Measurements from ENCODE around the gene L2HGDH. TPM values are rescaled to one million over a fixed set of nuclear protein-coding genes. Genes with fewer than 3 reads are reported as not detected.
A peak's percentile ranks its signal among the peaks of the same experiment; 100 is the strongest.

Gene L2HGDH
- total and polyA plus RNA-seq, 2 of the 4 experiments (the other 2 are of a cell fraction): 3.1 to 3.8 TPM

DNA sequence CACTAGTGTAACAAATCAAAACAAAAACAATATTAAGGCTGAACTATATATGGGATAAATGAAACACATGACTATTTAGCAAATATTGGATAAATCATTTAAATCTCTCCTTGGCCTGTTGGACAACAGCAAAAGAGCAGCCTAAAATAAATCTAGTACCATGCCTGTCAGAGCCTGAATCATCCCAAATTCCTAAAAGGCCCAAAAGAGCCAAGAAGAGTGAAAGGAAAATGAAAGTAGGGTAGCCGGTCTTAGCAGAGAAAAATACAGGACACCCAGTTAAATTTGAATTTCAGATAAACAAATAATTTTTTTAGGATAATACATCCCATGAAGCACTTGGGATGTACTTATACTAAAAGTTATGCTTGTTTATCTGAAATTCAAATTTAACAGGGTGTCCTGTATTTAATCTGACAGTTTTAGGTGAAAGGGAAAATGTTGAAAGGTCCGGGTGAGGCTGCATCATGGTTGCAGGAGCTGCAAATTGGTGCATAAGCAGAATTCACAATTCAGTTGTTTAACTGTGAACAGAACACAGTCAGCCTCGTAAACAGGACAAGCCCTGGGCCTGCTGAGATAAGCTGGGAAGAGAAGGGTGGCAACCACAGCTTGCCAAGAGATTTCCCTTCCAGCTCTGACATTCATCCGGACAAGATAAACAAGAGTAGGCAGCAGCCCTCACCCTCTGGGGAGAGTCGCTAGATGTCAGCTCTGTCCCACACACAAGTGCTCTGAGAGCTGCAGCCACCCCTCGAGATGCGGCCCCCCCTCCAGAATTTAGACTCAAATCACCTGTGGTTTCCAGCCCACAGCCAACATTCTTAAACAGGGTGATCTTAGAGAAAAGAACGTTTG lies 30.4 kb upstream of the L2HGDH start:
- H3K36me3 ChIP-seq (ENCODE audit: control insufficient read depth, insufficient read depth, low read length): no peaks in the 10 kb centered on the region
- peak overlapping the region; percentile 87 for H2BK120ac ChIP-seq (ENCODE audit: low read depth, low read length)
- H3K14ac ChIP-seq (replicated peaks; ENCODE audit: low read depth, low read length): peak overlapping the region; percentile 68
- TF ChIP-seq MAZ (IDR thresholded peaks at IDR 0.05; ENCODE audit: borderline replicate concordance, low read depth, low read length) (peak; percentile 91; the same call in 1 of the 2 replicates), RAD21 (IDR thresholded peaks at IDR 0.05; ENCODE audit: low read length) (peak; percentile 58), MXI1 (IDR thresholded peaks at IDR 0.05; ENCODE audit: borderline replicate concordance, low read depth, low read length) (no peak), RCOR1 (IDR thresholded peaks at IDR 0.05; ENCODE audit: insufficient replicate concordance, low read length) (no peak), BHLHE40 (IDR thresholded peaks at IDR 0.05; ENCODE audit: low read depth, low read length) (no peak), SMC3 (IDR thresholded peaks at IDR 0.05; ENCODE audit: low read depth, low read length) (peak; percentile 16; the same call in 1 of the 2 replicates), POLR2A (IDR thresholded peaks at IDR 0.05; ENCODE audit: low read depth, low read length) (no peak)
- TF ChIP-seq, protein P1, sequence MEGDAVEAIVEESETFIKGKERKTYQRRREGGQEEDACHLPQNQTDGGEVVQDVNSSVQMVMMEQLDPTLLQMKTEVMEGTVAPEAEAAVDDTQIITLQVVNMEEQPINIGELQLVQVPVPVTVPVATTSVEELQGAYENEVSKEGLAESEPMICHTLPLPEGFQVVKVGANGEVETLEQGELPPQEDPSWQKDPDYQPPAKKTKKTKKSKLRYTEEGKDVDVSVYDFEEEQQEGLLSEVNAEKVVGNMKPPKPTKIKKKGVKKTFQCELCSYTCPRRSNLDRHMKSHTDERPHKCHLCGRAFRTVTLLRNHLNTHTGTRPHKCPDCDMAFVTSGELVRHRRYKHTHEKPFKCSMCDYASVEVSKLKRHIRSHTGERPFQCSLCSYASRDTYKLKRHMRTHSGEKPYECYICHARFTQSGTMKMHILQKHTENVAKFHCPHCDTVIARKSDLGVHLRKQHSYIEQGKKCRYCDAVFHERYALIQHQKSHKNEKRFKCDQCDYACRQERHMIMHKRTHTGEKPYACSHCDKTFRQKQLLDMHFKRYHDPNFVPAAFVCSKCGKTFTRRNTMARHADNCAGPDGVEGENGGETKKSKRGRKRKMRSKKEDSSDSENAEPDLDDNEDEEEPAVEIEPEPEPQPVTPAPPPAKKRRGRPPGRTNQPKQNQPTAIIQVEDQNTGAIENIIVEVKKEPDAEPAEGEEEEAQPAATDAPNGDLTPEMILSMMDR (conservative IDR thresholded peaks at IDR 0.05; ENCODE audit: low read depth, low read length): peak; percentile 52
- H3K27ac ChIP-seq (ENCODE audit: insufficient read depth, low read length): peak overlapping the region; percentile 85; the same call in 1 of the 2 replicates
- peak overlapping the region; percentile 55; the same call in 1 of the 2 replicates for H3K56ac ChIP-seq (ENCODE audit: extremely low read depth, insufficient read depth, low read length)
- H3K4me1 ChIP-seq (ENCODE audit: control insufficient read depth, insufficient read depth, low read length): peaks cover 19% of the 10 kb centered on the region
- ATAC-seq (ENCODE audit: low read depth) (peak; percentile 73), DNase-seq (peak; percentile 71)
- ChIA-PET POLR2A (ENCODE audit: unreplicated experiment) (interaction anchor here (0.9 kb wide), 1 partner anchor 189 kb away, joined by 6 read pairs; no protein-coding TSS in a partner anchor), CTCF (interaction anchor here (0.5 to 1.2 kb wide), 10 partner anchors 8 to 504 kb away, joined by 3 to 5 read pairs (median 3); partner anchors contain the start of gene CDKL1)
- H2BK5ac ChIP-seq (ENCODE audit: low read depth, low read length, poor library complexity, severe bottlenecking): peak overlapping the region; percentile 59
- H3K4me3 ChIP-seq (ENCODE audit: insufficient read depth, low read depth, low read length): peak overlapping the region; percentile 6; the same call in 1 of the 2 replicates
- peak overlapping the region; percentile 82 for H2BK20ac ChIP-seq (ENCODE audit: low read depth, low read length)
- H3K27me3 ChIP-seq (ENCODE audit: control insufficient read depth, insufficient read depth, low read length): no peaks in the 10 kb centered on the region
- H3K18ac ChIP-seq (ENCODE audit: low read depth, low read length): peak overlapping the region; percentile 53
- peak overlapping the region in 1 of 2 experiments; percentile 88; a peak in 2 of 4 replicates for H4K8ac ChIP-seq (ENCODE audit: low read depth in 2 of 2, low read length in 2 of 2)
- no TSS peak for BruUV-seq (replicated peaks)
- H3K9ac ChIP-seq (ENCODE audit: low read depth, low read length): peak overlapping the region; percentile 72
- peak overlapping the region; percentile 72; the same call in 1 of the 2 replicates for H2AK5ac ChIP-seq (ENCODE audit: low read depth, low read length)
- H4K20me1 ChIP-seq (ENCODE audit: insufficient read depth, low read length): no peaks in the 10 kb centered on the region
- H2AK9ac ChIP-seq (replicated peaks; ENCODE audit: low read depth, low read length, poor library complexity): peak overlapping the region; percentile 13
- H4K5ac ChIP-seq (ENCODE audit: low read depth, low read length): peak overlapping the region; percentile 50
- peak overlapping the region; percentile 73 for H3K23ac ChIP-seq (ENCODE audit: low read depth, low read length)
- H3K9me3 ChIP-seq (ENCODE audit: control insufficient read depth, insufficient read depth, low read length): no peaks in the 10 kb centered on the region
- H3K9me1 ChIP-seq (ENCODE audit: insufficient read depth, low read length): peaks cover 16% of the 10 kb centered on the region
- H2BK15ac ChIP-seq (ENCODE audit: low read depth, low read length): no peak overlapping the region
- dilution Hi-C loops (cut with HindIII; ENCODE audit: low sequenced_read_pairs, unreplicated experiment): no loop called here
- peak overlapping the region; percentile 79 for H2AFZ ChIP-seq (replicated peaks; ENCODE audit: low read length, poor library complexity)
- peak overlapping the region; percentile 85 for H3K4ac ChIP-seq (ENCODE audit: low read depth, low read length)
- in situ Hi-C loops (cut with MboI; ENCODE audit: low sequenced_read_pairs): no loop called here
- H3K4me2 ChIP-seq (ENCODE audit: low read depth, low read length): peak overlapping the region; percentile 84
- no CpG with 5 or more reads among the region's 8 CpGs for WGBS, 2 experiments (ENCODE audit: extremely low coverage in 2 of 2, insufficient read length in 1 of 2)
- peak overlapping the region; percentile 53; the same call in 1 of the 2 replicates for H4K91ac ChIP-seq (ENCODE audit: insufficient read depth, low read depth, low read length)
- intact Hi-C loops (cut with micrococcal nuclease): loop anchor here (2.0 kb wide), 1 partner anchor 190 kb away; the partner anchor contains the start of gene MAP4K5
- peaks cover 0 to 16% of the 10 kb centered on the region in 2 experiments; a peak in 1 of 4 replicates for H3K79me1 ChIP-seq (ENCODE audit: low read depth in 1 of 2, low read length in 2 of 2)

Data from IMR-90 (cell line).